Stimulated activated CD4-positive, alpha-beta T cell treated with anti-CD3 and anti-CD28 coated beads, TNF-alpha, amount 100 ng/mL, for 48 hours (primary cell): ENCODE results near the gene QRICH2.
"Not testable (repeated sequence)": the region's sequence is repeated elsewhere in the genome, so short reads cannot be mapped to it uniquely, and the experiment has no call there.

ENCODE experiments used
- DNase-seq, 3 donors: peaks; one replicate each; pipeline ENCODE4 v3.0.0-alpha.2; 2020; ENCODE audit warnings: low read depth in 3 of 3

QRICH2 gene

GRCh38 chr17:76278268-76278908, 29.7 kb downstream of the QRICH2 start:
- DNase-seq, result no peak

- DNase-seq, result no peak
These were observed 30.5 kb downstream of the QRICH2 start for GRCh38 chr17:76277300-76278267.

- no peak for DNase-seq
These were observed 31.4 kb downstream of the QRICH2 start for GRCh38 chr17:76276461-76277299.

GRCh38 chr17:76276069-76276431, 32.0 kb downstream of the QRICH2 start:
- no peak for DNase-seq

- DNase-seq, result no peak
These were observed 32.6 kb downstream of the QRICH2 start for GRCh38 chr17:76275382-76276068.

GRCh38 chr17:76274112-76274956, 33.7 kb downstream of the QRICH2 start:
- DNase-seq, result no peak

GRCh38 chr17:76273445-76274111, 34.5 kb downstream of the QRICH2 start:
- DNase-seq, result no peak

GRCh38 chr17:76272541-76273444, 35.3 kb downstream of the QRICH2 start:
- peak in 2 of 3 donors; percentile 47 to 68 for DNase-seq

GRCh38 chr17:76271669-76272540, 36.2 kb downstream of the QRICH2 start:
- DNase-seq, result peak; percentile 72 to 83 (median 83)

- no peak for DNase-seq
These were observed 37.1 kb downstream of the QRICH2 start for GRCh38 chr17:76270770-76271668.

GRCh38 chr17:76270127-76270592, 37.9 kb downstream of the QRICH2 start:
- no peak for DNase-seq

GRCh38 chr17:76268991-76269981, 38.8 kb downstream of the QRICH2 start:
- no peak for DNase-seq

- peak; percentile 60 to 79 (median 77) for DNase-seq
These were observed 39.9 kb downstream of the QRICH2 start for GRCh38 chr17:76268015-76268749.

- not testable (repeated sequence) for DNase-seq
These were observed 40.5 kb downstream of the QRICH2 start for GRCh38 chr17:76267581-76268001.
